Measurements from ENCODE around the gene ITGA3. TPM values are rescaled to one million over a fixed set of nuclear protein-coding genes. Genes with fewer than 3 reads are reported as not detected.
A peak's percentile ranks its signal among the peaks of the same experiment; 100 is the strongest.

The ITGA3 gene
- total RNA-seq, 2 donors from 2014 or later, result 16.6 to 21.7 TPM

- Histone ChIP-seq H3K9me3 (ENCODE audit: control insufficient read depth, low read length) (no peaks in the 10 kb centered on the region), H3K36me3 (ENCODE audit: control insufficient read depth, insufficient read depth, low read length) (peaks cover 19% of the 10 kb centered on the region), H3K27me3 (ENCODE audit: control insufficient read depth, insufficient read depth, low read length, poor library complexity, severe bottlenecking) (no peaks in the 10 kb centered on the region), H3K9ac (ENCODE audit: extremely low read depth, low read length, poor library complexity, severe bottlenecking) (no peak overlapping the region), H3K4me1 (ENCODE audit: control insufficient read depth, insufficient read depth, low read length) (no peaks in the 10 kb centered on the region), H3K27ac (ENCODE audit: low read depth, low read length) (no peak overlapping the region), H3K4me3 (ENCODE audit: low read length) (no peak overlapping the region)
- no peak for TF ChIP-seq CTCF (conservative IDR thresholded peaks at IDR 0.05)
- H3K27me3 Mint-ChIP-seq (ENCODE audit: insufficient read depth), result peaks cover 32% of the 10 kb centered on the region
- DNase-seq, result no peak
- H3K9me3 Mint-ChIP-seq, result no peaks in the 10 kb centered on the region
- peaks cover 25% of the 10 kb centered on the region for H3K4me1 Mint-ChIP-seq
- 93 to 95% methylated on average over 2 to 6 of the region's 6 CpGs for WGBS, 2 experiments (ENCODE audit: insufficient coverage in 1 of 2, insufficient read length in 1 of 2)
- peak overlapping the region; percentile 21 for H3K27ac Mint-ChIP-seq
- no peak overlapping the region for H3K4me3 Mint-ChIP-seq
- peaks cover 12% of the 10 kb centered on the region for H3K36me3 Mint-ChIP-seq (ENCODE audit: low read depth)
Measured at GRCh38 chr17:50132104-50132794, 76.3 kb downstream of the ITGA3 start.

GRCh38 chr17:50133028-50133768 lies 77.3 kb downstream of the ITGA3 start:
- 14 to 60% methylated on average over 1 to 6 of the region's 7 CpGs for WGBS, 2 experiments (ENCODE audit: insufficient coverage in 1 of 2, insufficient read length in 1 of 2)
- H3K9ac ChIP-seq (ENCODE audit: extremely low read depth, low read length, poor library complexity, severe bottlenecking), result no peak overlapping the region
- no peak for TF ChIP-seq CTCF (conservative IDR thresholded peaks at IDR 0.05)
- no peaks in the 10 kb centered on the region for H3K27me3 ChIP-seq (ENCODE audit: control insufficient read depth, insufficient read depth, low read length, poor library complexity, severe bottlenecking)
- no peaks in the 10 kb centered on the region for H3K4me1 ChIP-seq (ENCODE audit: control insufficient read depth, insufficient read depth, low read length)
- peak; percentile 89 for DNase-seq
- H3K27me3 Mint-ChIP-seq (ENCODE audit: insufficient read depth), result peaks cover 28% of the 10 kb centered on the region
- peaks cover 28% of the 10 kb centered on the region for H3K36me3 ChIP-seq (ENCODE audit: control insufficient read depth, insufficient read depth, low read length)
- H3K4me3 Mint-ChIP-seq, result no peak overlapping the region
- H3K27ac ChIP-seq (ENCODE audit: low read depth, low read length), result no peak overlapping the region
- H3K9me3 ChIP-seq (ENCODE audit: control insufficient read depth, low read length), result no peaks in the 10 kb centered on the region
- H3K27ac Mint-ChIP-seq, result peak overlapping the region; percentile 21
- H3K36me3 Mint-ChIP-seq (ENCODE audit: low read depth), result peaks cover 20% of the 10 kb centered on the region
- H3K4me1 Mint-ChIP-seq, result peaks cover 18% of the 10 kb centered on the region
- H3K4me3 ChIP-seq (ENCODE audit: low read length), result no peak overlapping the region
- H3K9me3 Mint-ChIP-seq, result no peaks in the 10 kb centered on the region

- Histone ChIP-seq H3K9me3 (ENCODE audit: control insufficient read depth, low read length) (no peaks in the 10 kb centered on the region), H3K27me3 (ENCODE audit: control insufficient read depth, insufficient read depth, low read length, poor library complexity, severe bottlenecking) (no peaks in the 10 kb centered on the region), H3K4me3 (ENCODE audit: low read length) (no peak overlapping the region), H3K27ac (ENCODE audit: low read depth, low read length) (no peak overlapping the region), H3K4me1 (ENCODE audit: control insufficient read depth, insufficient read depth, low read length) (no peaks in the 10 kb centered on the region), H3K36me3 (ENCODE audit: control insufficient read depth, insufficient read depth, low read length) (peaks cover 34% of the 10 kb centered on the region), H3K9ac (ENCODE audit: extremely low read depth, low read length, poor library complexity, severe bottlenecking) (no peak overlapping the region)
- Mint-ChIP-seq H3K4me3 (no peak overlapping the region), H3K36me3 (ENCODE audit: low read depth) (peaks cover 26% of the 10 kb centered on the region), H3K27me3 (ENCODE audit: insufficient read depth) (peaks cover 25% of the 10 kb centered on the region), H3K4me1 (peaks cover 14% of the 10 kb centered on the region), H3K9me3 (no peaks in the 10 kb centered on the region), H3K27ac (no peak overlapping the region)
- WGBS, 2 experiments (ENCODE audit: insufficient coverage in 1 of 2, insufficient read length in 1 of 2), result 48 to 49% methylated on average over 10 to 14 of the region's 16 CpGs
- DNase-seq, result peak; percentile 74
- TF ChIP-seq CTCF (conservative IDR thresholded peaks at IDR 0.05), result no peak
Measured at GRCh38 chr17:50133769-50134099, 77.8 kb downstream of the ITGA3 start.

Data from endodermal cell (in vitro differentiated cells).